ENCODE measurements around the gene JARID2.

DNA sequence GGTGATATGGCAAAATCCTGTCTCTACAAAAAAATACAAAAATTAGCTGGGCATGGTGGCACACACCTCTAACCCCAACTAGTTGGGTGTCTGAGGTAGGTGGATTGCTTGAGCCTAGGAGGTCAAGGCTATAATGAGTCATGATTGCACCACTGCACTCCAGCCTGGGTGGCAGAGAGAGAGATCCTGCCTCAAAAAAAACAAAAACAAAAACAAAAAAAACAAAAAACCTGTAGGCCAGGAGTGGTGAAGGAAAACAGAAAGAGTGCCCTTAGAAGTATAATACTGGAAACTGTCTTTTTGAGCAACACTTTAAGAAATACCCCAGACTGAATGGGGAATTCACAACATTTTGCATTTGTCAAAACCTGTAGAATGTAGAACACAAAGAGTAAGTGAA, 85.3 kb downstream of the JARID2 start:
- TF ChIP-seq, protein P1, sequence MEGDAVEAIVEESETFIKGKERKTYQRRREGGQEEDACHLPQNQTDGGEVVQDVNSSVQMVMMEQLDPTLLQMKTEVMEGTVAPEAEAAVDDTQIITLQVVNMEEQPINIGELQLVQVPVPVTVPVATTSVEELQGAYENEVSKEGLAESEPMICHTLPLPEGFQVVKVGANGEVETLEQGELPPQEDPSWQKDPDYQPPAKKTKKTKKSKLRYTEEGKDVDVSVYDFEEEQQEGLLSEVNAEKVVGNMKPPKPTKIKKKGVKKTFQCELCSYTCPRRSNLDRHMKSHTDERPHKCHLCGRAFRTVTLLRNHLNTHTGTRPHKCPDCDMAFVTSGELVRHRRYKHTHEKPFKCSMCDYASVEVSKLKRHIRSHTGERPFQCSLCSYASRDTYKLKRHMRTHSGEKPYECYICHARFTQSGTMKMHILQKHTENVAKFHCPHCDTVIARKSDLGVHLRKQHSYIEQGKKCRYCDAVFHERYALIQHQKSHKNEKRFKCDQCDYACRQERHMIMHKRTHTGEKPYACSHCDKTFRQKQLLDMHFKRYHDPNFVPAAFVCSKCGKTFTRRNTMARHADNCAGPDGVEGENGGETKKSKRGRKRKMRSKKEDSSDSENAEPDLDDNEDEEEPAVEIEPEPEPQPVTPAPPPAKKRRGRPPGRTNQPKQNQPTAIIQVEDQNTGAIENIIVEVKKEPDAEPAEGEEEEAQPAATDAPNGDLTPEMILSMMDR (IDR thresholded peaks at IDR 0.05; ENCODE audit: low read depth, low read length) = no peak
- TF ChIP-seq MYC (IDR thresholded peaks at IDR 0.05; ENCODE audit: low read depth, low read length) = no peak

Measured in NB4 (cell line).